DMS79 treated with DMSO at 0.1 percent for 48 hours (cell line): Measurements from ENCODE around the gene REELD1.

ENCODE experiments used
- DNase-seq: peaks from one replicate; lab custom pipeline; 2025; lab: John Stamatoyannopoulos, UW

REELD1 gene

DNA sequence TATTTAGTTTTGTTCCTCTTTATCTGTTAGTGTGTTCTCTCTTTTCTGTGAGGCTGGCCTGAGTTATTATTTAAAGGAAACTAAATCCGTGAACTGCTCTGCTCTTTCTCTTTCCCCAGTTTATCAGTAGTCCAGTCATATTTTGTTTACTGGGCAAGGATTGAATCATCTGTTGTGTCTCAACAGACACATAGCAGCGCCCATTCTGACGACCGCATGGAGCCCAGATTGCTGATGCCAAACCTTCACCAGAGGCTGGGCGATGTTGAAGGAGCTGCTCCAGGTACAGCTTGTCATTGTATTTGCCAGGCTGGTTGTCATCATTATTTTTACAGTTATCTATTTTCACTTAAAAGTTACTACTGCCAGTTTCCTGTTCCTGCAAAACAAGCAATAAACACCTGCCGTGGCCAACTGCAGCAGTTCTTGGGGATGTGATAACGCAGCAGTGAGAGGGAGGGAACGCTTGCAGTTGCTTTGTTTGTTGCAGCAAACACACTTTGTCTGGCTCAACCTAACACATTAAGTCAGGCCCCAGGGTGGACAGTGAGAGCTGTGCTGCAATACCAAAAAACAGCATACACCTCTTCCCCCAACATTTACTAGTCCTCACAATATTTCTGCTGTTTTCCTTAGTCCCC, 10.1 kb downstream of the REELD1 start:
- no peak for DNase-seq

DNA sequence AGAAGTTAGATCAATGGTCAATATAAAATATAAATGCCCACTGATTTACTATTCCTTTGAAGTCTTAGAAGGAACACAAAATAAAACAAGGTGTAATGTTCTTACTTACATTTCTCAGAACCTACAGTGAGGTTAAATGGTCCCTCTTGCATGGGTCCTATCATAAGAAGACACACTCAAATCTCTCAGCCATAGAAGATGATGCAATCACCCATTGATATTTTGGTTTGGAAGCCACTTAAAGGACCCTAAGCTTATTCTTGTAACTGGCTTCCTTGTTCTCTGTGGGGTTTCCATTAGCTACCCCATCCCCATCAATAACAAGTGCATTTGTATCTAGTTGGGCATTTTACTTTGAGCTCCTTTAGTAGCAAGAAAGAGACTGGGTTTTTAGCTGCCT, 15.1 kb downstream of the REELD1 start:
- no peak for DNase-seq

DNA sequence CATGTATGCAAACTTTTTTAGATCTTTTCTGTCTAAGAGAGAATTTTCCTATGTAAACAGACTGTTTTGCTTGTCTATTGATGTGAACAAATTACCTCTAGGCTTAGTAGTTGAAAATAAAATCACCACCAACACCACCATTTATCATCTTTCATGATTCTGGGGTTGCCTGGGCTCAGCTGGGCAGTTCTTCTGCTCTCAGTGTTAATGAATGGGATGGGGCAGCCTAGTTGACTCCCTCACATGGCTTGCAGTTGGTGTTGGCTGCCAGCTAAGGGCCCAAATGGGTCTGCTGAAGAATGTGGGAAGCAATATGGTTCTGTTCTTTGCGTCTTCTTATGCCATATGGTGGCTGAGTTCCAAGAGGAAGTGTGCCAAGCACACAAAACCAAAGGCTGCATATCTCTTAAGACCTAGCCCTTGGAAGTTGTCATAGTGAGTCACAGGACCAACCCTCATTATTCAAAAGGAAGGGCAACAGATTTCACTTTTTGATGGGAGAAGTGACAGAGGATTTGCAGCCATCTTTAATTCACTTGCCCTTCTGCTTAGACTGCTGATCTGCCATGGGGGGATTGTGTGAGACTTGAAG, 17.9 kb downstream of the REELD1 start:
- no peak for DNase-seq

GRCh38 chr4:146235654-146236177, 21.4 kb downstream of the REELD1 start:
- no peak for DNase-seq

- DNase-seq: no peak
These were observed 21.9 kb downstream of the REELD1 start for GRCh38 chr4:146236216-146236615.

GRCh38 chr4:146237092-146237491, 22.8 kb downstream of the REELD1 start:
- no peak for DNase-seq

DNA sequence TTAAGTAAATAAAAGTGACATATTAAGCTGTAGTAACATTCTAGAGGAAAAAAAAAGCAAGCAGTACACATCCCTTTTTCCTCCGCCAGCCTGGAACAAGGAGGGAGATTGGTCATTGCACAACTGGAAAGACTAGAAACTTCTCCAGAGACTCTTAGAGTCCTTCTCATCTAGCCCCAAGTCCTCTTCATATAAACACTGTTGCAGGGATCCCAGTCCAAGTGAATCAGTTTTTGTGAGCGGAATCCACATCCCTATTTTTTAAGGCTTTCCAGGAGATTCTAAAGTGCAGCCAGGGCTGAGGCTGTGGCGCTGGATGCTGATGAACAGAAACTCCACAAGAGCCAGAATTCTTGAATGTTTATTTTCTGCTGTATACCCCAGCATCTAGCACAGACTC, 23.8 kb downstream of the REELD1 start:
- DNase-seq: no peak

DNA sequence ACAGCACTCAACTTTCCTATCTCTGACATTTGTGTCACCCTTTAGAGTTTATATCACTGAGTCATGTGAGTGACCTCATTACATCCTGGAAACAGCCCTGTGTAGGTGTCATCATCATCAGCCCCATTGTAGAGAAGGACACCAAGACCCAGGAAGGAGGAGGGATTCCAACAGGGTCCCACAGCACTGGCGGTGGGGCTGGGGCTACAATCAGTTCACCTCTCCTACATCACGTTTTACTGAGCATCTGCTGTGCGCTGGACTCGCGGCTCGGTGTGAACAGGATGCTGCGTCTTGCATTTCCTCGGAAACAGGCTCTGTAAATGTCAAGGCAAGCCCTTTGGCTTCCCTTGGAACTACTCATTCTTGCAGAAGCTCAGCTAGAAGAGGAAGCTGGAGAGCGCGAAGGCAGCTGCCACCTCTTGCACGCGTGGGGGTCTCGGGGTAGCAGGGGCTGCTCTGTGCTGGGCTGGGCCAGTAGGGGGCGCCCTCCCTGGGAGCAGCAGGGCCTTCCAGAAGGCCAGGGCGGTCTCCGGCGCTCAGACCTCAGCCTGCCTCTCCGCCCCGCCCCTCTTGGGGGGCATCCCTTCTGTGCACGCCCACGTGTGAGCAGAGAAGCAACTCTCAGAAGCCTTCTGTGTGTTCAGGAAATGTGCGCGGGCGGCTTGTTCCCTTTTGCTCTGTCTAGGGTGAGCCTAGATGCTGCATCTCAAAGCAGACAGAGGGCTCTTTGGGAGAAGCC, 29.0 kb downstream of the REELD1 start:
- DNase-seq: no peak

GRCh38 chr4:146243883-146244277, 29.5 kb downstream of the REELD1 start:
- DNase-seq: no peak

DNA sequence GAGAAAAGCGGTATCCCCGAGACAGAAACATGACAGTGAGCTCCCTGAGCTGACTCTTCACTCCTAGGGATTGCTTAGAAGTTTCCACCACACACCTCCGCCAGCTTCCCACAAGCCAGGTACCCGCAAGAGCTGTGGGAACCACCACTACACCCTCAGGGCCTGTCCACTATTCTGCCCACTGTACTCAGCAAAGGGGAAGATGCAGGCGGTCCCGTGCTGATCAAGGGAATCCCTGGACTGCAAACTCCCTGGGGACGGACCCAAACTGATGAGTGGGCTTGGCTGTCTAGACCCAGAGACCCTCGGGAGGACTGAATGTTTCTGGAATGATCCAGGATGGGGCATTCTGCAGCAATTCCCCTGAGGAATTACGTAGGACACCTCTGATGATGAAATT, 30.2 kb downstream of the REELD1 start:
- DNase-seq: no peak

- DNase-seq: no peak
These were observed 30.9 kb downstream of the REELD1 start for GRCh38 chr4:146245246-146245645.

DNA sequence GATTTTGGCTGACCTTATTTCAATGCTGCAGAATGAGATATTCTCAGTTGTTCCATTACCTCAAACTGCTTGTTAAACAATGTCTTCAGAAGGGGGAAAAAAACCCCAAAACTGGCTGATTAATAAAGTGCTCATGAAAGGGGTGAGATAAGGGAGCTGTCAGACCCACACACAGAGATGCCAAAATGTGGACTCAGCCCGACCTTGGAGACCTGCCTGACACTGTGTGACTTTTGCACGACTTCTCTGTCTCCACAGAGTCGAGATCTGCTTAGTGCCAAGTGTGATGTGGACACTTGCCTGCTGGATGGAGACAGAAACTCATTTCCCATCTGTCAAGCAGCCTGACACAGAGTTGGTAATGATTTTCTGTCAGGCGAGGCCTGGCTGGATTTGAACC, 31.5 kb downstream of the REELD1 start:
- no peak for DNase-seq

- no peak for DNase-seq
These were observed 32.0 kb downstream of the REELD1 start for GRCh38 chr4:146246381-146246780.

DNA sequence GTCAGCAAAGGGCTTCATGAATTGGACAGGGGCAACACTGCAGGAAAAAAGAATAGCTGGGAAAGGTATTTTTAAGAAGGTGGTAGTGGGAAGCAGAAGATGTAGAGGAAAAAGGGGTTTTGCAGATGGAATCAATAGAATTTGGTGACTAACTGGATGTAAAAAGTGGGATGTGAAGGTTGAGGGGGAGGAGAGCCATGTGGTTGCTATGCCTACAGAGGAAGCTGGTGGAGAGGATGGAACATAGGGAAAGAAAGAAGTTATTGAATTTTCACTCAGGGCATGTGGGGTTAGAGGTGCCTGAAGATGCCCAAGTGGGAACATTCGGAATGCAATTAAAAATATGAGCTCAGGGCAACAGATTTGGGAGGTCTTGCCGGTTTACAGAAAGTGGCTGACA, 33.0 kb downstream of the REELD1 start:
- DNase-seq: no peak

DNA sequence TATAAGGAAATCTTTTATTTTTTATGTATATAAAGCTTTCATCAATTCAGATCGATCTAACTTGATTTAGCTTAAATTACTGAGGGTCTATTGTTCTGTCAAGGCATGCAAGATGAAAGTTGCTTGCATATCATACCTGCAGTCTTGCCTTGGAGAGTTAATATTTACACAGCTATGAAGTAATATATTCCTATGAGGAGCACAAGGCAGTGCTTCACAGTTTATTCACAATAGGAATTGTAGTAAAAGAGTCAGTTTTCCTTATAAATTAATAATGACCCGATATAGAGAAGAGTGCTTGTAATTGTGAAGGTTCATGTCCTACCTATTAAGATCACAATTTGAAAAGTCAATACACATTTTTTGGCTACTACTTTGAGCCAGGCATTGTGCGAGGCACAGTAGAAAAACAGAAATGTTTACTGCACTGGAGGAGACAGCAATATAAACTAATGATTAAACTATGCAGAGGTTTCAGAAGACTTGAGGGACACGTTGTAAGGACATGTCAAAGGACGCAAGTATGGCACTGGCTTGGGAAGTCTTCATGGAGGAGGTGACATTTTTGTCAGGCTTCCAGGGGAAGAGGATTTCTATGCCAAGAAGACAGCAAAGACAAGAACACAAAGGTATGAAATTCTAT, 38.8 kb downstream of the REELD1 start:
- no peak for DNase-seq

GRCh38 chr4:146255463-146255862, 41.1 kb downstream of the REELD1 start:
- no peak for DNase-seq

GRCh38 chr4:146255874-146256273, 41.5 kb downstream of the REELD1 start:
- DNase-seq: no peak

DNA sequence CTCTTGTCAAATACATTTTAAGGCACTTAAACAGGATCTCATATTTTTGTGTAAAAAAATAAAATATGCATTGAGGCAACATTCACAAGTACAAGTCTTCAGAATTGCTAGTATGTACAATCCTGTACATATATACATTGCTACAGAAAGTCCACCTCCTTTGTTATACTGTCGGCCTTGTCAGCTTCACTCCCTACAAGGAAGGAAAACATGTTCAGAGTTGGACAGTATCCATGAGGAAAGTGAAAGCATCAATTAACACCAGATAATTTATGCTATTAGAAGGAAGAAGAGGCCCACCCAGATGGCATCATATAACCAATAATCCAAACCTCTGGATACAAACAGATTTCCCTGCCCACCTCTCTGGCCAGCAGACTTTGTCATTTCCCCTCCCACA, 42.0 kb downstream of the REELD1 start:
- DNase-seq: no peak

DNA sequence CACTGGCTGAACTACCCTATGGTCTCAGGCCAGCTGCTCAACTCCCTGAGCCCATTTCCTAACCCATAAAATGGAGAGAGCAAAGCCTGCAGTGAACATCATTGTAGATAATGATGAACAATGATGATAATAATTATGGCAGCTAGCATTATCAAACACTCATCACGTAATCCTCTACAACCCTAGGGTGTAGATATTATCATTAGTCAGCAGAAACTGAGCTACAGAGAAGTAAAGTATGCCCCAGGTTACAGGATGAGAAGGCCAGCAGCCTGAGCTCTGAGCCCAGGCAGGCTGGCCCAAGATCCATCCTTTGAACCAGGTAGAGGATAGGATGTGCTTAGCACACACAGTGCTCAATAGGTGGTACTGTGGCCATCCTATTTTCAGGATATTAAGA, 43.2 kb downstream of the REELD1 start:
- no peak for DNase-seq

GRCh38 chr4:146260521-146260920, 46.2 kb downstream of the REELD1 start:
- no peak for DNase-seq

DNA sequence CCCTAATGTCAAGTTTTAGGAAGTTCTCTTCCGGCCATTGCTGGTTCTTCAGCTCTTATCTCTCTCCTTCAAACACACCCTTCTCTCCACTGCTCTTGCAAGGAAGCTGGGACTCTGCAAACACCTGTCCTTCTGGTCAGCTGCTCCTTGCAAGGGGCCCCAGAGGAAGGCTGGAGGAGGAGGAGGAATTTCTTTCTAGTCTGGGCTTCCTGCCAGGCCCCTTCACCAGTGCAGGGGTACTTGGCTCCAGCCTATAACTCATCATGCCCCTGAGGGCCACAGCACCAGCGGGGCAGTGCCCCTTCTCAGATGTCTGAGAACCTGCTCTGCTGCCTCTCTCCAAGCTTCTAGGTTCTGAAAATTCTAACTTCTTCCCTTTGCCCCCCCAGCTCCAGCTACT, 46.7 kb downstream of the REELD1 start:
- no peak for DNase-seq

DNA sequence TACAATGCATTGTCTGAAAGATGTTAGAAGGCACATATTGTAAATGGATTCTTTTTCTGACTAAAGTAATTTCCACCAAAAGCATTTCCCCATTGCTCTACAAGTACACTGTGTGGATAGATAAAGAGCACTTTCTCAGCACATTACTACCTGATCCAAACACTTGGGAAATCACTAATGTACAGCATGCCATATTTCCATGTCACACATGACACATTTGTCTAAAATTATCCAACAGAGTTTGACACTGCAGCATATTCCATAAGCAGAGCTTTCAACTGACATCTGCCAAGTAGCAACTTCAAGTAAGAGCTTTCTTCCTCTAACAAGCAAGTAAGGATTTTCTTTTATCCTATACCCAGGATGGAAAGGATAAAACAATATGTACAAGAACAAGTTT, 49.5 kb downstream of the REELD1 start:
- no peak for DNase-seq

DNA sequence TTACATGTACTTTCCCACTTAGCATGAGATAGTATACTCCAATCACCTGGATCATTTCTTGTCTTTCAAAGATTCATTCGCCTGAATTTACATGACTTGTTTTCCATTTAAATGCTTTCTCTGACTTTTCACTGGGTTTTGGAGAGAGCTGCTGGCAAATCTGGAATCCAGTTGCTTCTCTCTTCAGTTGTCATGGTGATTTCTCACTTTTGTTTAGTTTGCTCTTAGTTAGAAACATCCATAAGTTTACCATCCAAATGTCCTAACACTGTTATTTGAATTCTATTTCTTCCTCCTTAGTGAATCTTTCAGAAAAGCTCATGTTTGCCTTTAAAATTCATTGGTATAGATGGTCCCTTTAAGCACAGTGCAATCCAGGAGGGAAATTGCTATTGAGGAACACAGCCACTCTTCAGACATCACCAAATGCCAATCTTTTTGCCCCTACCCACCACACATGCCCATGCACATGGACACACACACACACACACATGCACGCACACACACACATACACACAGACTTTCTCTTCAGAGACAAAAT, 51.7 kb downstream of the REELD1 start:
- DNase-seq: no peak
